Amniotic stem cell (primary cell): ENCODE results near the gene JADE2.
A peak's percentile ranks its signal among the peaks of the same experiment; 100 is the strongest.
"Not testable (repeated sequence)": the region's sequence is repeated elsewhere in the genome, so short reads cannot be mapped to it uniquely, and the experiment has no call there.

Source experiments
- DNase-seq: peaks from one replicate; lab custom pipeline; 2025; lab: John Stamatoyannopoulos, UW

JADE2 gene

DNA sequence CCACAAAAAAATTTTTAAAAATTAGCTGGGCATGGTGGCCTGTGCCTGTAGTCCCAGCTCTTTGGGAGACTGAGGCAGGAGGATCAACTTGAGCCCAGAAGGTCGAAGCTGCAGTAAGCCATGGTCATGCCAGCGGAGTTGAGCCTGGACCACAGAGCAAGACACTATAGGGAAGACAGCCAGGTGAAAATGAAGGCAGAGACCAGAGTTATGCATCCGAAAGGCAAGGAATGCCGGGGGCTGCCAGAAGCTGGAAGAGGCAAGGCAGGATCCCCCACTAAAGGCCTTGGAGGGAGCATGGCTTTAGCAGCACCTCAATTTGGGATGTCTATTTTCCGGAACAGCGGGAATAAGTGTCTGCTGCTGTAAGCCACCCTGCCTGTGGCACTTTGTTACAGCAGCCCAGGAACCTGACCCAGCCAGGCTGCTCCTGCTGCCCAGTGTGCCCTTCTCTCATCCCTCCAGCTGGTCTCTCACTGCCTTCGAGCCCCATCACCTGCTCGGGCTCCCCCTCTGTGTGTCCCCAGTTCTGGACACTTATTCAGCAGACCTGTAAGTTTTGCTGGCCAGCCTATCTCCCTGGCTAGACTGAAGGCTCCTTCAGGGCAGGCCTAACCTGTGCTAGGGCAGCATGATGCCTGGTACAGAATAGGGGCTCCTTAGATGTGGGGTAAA is 16.8 kb upstream of the JADE2 start:
- DNase-seq = no peak

DNA sequence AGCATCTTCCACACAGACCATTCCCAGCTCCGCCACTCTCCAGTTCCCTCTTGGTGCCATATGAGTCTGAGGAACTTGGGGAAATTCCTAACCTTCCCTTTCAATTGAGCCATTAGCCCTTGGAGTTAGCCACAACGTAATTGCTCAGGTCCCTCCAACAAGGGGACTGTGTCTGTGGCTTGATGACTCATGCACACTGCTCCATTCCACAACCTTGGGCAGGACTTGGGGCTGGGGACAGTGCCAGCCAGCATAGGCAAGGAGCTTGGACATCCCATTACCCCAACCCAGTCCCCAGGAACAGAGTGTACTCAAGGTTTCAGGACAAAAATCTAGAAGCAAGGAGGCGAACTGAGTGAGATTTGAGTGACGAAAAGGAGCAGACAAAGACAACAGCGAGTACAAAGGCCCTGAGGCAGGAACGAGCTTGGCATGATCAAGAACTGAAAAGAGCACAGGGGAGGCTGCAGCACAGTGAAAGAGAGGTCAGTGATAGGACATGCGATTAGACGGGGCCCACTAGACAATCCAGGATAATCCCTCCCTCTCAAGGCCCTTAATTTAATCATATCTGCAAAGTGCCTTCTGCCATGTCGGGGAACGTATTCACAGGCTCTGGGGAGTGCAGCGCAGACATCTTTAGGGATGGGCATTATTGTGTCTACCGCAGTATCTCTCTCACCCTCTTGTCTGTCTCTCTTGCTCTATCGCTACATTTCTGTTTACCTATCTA is 16.0 kb upstream of the JADE2 start:
- DNase-seq = no peak

DNA sequence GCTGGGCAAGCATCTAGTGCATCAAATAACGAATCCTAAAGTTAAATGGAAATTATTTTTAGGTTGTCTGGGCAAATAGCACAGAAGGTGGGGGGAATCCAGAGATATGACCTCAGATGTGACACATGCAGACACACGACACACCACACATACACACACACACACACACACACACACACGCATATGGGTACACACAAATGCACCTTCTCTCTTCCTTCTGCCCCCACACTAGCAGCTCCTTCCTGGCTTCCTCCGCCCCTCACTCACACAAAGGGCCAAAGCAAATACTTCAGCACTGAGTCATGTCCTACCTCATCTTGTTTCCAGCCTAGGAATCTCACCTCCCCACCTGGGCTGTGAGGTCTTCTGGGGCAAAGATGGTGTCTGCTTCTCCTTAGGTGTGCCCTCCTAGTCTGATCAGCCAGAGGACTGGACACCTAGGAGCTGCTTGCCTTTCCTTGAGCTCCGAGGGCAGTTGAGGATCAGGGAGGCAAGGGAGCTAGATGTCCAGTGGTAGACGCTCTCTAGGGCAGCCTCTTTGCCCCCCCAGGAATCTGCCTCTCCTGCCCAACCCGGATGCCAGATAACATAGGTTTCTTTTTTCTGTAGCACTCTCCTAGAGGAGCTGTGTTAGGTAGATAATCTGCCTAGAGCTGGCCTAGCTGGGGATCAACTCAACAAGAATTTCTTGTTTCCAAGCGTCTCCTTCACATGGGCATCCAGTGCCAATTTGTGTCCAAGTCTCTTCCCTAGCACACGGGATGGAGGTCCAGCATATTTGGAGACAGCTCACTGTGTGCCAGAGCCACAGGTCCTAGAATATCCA is 14.3 kb upstream of the JADE2 start:
- no peak for DNase-seq

DNA sequence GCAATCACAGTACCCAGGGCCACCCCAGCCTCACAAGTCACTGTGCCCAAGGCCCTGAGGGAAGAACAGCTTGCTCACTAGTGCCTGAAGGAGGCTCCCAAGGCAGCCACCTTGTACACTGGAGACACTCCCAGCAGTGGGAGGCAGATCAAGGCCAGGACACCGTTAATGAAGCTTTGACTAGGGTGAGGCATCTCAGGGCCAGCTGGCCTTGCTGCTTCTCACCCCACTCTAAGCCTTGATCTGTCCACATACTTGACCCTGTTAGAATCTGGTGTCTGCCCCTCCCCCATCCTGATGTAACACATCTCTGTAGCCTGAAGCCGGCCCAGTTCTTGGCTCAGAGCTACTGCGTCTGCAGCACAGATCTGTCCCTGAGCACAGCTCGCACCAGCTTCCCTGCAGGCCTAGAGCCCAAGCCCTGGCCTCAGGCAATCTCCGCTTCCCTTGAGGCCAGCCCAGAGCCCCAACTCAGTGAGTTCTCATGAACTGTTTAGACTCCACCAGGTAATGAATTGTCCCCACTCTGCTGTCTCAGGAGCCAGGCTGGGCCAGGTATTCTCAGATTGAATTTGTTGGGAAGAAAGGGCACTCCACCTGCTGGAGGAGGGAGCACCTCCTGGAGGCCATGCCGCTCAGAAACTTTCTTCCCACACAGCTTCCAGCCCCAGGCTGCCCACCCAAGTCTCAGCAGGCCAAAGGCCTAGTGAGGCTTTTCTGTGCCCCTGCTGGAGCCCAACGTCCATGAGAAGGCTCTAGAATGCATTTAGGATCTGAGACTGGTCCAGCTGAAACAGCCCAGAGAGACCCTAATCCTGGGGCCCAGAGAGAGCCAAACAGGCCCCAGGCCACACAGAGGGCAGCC is 13.4 kb upstream of the JADE2 start:
- DNase-seq = no peak

DNA sequence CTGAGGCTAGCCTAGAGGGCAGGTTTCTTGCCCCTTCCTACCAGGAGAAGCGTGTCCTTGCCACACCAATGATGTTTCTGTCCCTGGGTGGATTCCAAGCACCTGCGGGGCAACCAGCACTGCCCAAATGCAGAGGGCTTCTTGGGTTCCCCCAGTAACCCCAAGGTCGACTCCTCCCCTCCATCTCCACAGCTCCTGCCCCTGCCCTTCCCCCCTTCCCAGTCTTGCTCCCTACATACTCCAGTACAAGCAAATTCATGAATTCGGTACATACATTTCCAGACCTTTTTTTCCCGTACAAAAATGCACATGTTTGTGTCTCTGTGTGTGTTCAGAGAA is 12.8 kb upstream of the JADE2 start:
- no peak for DNase-seq

DNA sequence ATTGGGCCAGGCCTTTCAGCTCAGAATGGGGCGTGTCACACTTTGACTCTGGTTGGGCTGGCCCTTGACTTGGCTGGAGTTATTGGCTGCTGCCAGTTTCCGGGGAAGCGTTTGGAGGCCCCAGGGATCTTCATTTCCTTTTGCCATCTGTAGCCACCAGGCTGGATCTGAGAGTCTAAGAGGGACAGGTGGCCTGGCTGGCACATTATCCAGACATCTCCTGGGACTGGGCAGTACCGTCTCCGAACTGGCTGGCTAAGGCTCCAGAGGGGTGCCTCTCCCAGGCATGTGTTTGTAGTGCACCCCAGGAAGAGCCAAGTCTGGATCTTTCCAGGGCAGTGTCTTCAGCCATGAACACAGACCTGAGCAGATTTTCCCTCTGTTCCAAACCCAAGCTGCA is 9.7 kb upstream of the JADE2 start:
- no peak for DNase-seq

DNA sequence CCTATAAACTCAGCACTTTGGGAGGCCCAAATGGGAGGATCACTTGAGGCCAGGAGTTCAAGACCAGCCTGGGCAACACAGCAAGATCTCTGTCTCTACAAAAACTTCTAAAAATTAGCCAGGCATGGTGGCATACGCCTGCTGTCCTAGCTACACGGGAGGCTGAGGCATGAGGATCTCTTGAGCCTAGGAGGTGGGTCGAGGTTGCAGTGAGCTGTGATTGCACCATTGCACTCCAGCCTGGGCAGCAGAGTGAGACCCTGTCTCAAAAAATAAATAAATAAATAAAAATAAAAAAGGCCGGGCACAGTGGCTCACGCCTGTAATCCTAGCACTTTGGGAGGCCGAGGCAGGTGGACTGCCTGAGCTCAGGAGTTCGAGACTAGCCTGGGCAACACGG is 8.5 kb upstream of the JADE2 start:
- DNase-seq = not testable (repeated sequence)

DNA sequence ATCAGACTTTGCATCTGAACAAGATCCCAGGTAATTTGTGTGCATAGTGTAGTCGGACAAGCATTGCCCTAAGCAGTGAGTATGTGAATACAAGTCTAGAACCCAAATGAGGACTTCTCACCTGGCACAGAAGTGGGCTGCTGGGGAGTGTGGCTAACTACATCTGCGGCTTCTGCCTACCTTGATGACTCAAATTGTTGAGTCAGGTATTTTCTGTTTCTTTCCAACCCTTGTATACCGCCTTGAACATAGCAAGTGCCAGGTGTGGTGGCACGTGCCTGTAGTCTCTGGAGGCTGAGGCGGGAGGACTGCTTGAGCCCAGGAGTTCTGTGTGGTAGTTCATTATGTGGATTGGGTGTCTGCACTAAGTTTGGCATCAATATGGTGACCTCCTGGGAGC is 7.9 kb upstream of the JADE2 start:
- DNase-seq = no peak

DNA sequence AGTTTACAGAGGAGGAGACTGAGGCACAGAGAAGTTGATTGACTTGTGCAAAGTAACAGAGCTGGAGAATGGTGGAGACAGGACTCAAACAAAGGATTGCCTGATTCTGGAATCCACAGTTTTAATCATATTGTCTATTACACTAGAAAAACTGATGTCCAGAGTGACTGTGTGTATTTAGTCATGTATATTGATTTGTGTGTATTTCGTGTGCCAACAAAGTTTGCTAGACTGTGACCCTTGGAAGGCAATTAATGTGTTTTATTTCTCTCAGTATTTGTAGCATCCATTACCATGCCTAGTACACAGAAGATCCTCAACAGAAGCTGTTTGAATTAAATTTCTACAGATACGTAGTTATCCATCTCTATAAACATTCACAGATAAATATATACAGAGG is 5.5 kb upstream of the JADE2 start:
- DNase-seq = no peak

DNA sequence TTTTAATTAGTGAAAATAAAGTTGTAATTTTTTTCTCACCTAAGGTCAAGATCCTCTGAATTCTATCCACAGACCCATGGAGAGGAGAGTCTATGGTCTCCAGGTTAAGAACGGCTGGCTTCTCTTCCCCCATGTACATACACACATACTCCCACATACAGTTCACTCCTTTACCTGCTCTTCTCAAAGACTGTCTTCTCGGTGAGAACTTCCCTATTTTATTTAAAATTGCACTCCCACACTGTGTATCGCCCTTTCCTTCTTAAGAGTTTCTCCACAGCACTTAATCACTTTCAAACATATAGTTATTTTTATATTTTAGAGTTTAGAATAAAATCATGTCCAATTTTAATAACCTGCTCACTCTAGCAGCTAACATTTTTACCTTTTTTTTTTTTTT is 3.6 kb upstream of the JADE2 start:
- DNase-seq = no peak

DNA sequence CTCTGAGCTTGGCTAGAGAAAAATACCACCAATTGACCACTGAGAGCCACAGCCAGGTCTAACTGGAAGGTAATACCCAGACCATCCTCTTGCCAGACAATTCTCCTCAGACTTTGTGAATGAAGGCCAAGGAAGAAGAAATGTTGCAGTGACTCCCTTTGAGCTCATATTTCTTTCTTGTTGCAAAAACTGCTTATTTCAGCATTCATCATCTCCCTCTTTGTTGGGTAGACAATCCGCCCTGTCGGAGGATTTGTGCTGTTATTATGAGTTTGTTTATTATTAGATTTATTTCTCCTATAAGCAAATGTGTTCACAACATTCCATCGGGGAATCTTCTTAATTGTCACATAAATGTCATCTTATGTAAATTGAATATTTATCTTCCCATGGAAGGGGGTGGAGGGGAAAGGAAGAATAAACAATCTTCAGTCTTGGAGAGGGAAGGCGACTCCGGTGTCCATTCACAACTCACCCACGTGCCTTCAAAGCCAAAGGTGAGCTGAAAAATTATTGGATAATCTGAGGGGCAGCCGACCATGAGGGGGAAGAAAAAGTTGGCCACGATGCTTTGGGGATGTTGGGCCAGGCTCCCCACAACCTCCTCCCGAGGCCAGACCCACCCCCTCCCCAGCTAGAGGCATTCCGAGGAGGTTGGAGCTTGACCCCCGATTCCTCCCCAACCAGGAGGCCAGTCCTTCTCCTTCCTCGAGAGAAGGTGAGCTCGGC is 1.8 kb upstream of the JADE2 start:
- DNase-seq = no peak

DNA sequence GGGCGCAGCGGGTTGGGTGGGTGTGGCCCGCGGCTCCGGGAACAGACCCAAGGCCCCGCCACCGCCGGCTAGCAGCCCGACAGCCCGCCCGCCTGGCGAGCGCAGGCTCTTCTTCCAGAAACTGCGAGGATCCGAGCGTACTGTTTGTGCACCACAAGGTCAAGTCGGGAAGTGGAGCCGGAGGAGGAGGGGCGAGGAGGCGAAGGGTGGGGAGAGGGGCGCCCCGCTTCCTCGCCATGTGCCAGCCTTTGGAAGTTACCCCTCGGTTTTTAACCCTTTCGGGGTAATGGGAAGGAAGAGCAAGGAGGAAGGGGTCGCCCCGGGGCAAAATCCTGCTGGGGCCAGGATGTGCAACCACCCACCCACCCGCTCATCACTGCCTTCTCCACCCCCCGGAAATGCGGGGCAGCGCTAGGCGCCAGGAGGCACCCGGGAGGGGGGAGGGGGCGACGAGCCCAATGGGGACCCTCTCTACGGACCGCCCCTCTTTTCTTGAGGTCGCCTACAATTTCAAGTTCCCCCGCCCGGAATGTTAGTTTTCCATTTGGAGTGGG is 1.1 kb upstream of the JADE2 start:
- no peak for DNase-seq

DNA sequence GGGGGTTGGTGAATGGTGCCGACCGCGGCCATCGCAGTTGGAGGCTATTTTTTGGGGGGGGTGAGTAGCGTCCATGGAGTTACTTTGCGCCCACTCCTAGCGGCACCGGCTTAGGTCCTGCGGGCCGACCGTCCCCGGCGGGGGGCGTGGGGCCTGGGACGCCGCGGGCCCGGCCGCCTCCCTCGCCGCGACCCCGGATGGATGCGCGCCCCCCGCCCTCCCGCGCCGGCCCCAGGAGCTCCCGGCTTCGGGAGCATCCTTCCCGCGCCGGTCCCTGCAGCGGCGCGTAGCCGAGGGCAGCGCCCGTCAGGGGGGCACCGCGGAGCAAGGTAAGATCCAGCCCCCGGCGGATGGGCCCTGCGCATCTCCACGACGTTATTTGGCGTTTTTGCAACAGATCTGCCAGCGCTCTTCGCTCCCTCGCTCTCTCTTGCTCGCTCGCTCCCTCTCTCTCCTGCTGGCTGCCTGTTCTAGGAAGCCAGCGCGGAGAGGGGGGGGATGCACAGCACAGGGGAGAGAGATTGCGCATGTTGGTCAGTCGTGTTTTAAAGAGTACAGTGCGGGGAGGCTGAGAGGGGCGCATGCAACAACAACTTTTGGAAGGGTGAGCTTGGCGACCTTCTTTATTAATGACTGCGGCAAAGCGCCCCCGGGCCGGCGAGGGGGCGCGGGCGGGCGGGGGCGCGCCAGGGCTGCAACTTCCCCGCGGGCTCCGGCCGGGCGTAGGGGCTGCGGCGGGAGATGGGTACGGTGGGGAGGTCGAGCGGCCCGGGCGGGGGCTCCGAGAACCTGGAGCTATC is 413 bp downstream of the JADE2 start:
- peak; percentile 25 for DNase-seq

DNA sequence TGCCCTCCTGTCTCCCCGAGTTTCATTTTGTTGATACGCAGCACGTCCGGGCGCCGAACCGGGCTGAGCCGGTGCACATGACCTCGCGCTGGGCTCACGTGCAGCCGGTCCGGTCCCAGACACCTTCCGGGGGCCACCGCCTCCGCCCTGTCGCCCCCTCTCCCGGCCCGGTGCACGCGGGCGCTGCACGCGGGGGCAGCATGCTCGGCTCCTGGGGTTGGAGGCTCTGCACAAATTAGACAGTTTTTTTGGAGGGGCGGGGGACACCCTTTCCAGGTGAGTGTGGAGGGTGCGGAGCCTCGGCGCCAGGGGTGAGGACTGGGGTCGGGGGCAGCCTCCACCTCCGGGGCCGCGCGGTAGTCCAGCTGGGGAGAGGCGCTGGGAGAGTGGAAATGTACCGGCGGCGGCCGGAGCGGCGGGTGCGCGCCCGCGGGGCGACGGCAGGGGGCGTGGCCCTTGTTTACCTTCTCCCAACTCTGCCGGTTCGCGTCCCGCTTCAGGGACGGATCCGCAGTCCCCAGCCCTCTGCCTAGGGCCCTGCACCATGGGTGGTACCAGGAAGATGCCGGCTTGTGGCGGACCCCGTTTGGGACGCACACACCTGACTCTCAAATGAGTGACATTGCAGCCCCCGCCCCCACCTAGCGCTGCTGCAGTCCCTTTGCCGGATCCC is 1.1 kb downstream of the JADE2 start:
- DNase-seq = no peak

DNA sequence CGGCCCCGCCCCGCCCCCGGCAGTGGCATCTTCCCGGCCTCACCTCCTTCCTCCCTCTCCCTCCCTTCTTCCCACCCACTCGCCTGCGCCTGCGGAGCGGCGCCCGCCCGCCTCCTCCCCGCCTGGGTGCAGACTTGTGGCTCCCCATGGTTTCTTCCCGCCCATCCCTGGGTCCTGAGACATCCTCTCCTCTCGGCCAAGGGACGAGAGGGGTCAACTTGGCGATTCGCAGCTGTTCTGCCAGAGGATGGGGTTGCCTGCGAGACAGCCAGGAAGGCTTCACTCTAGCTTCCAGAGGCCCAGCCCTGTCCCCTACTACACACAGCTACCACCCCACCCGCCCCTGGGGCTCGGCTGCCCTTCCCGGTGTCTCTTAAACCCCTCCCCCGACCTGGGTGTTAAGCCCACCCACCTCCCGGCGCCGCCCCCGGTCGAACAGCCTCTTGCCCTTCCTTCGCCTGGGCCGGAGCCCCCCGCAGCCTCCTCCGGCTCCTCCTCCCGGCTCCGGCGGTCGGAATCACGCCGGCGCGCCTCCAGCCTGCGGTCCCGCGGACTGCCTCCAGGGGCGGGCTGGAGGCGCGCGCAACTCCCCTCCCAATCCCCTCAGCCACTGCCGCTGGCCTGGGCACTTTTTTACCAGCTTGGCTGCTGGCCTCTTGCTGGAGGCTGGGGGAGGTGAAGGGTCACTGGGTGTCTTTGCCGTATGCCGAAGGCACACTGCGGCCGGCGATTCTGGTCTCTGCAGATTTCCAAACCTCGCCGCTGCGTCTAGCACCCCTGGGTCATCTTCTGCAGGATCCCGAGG is 1.9 kb downstream of the JADE2 start:
- DNase-seq = peak; percentile 84

DNA sequence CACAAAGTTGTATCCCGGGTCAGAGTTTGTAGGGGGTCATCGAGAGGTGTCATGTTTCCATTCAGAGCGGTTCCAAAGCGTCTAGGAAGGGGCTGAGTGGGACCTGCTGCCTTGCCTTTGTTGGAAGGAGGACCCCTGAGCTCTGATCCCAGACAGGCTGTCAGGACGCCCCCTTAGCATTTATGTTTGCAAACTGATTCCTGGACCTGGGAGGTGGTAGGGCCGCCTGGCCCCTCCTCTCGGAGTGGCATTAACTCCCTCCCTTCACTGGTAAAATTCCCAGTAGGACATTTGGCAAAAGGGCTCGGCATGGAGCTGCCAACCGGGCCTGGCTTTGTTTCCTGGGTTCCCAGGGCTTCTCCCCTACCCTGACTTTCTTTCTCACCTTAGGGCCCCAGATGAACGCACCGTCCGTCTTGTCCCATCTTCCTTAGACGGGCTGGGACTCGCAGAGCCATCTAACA is 2.5 kb downstream of the JADE2 start:
- DNase-seq = no peak

DNA sequence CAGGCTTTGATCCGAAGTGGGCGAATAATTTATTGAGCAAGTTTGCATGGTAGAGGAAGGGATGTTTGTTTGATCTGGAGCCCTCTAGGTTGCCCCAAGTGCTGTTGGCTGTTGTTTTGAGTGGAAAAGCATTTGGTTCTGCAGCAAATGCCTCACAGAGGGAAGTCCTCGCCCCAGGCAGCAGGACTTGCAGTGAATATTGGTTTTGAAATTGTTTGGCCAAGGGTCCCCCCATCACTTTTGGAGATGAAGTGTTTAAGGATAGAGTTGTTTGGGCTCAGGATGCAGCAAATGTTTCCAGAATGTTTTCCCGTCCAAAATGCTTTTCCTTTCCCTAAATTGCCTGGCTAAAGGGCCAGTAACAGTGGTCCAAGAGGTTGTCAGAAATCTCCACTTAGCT is 3.1 kb downstream of the JADE2 start:
- no peak for DNase-seq

DNA sequence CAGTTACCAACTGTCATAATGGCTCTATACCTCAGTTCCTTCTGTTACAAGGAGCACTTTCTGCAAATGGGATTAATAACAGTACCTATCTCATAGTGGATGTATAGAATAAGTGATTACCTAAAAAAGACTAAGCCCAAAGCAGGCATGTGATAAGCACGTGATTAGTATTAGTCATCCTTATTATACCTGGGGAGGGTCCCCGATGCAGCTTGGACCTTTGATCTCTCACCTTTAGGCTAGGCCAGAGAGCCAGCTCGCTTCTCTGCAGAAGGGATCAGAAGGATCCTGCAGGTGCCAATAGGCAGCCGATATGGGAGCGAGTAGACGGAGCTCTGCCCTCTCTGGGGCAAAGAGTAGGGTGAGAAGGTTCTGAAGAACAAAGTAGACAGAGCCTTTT is 4.0 kb downstream of the JADE2 start:
- DNase-seq = no peak
